GM21367 (cell line): ENCODE data around the gene ALDH3A1.
"Not testable (repeated sequence)": the region's sequence is repeated elsewhere in the genome, so short reads cannot be mapped to it uniquely, and the experiment has no call there.

Experiments used
- ATAC-seq: cut with Tn5 transposase; IDR thresholded peaks from one replicate; pipeline ENCODE4 v1.9.1; 2021; ENCODE audit not compliant: unreplicated experiment

Gene ALDH3A1

DNA sequence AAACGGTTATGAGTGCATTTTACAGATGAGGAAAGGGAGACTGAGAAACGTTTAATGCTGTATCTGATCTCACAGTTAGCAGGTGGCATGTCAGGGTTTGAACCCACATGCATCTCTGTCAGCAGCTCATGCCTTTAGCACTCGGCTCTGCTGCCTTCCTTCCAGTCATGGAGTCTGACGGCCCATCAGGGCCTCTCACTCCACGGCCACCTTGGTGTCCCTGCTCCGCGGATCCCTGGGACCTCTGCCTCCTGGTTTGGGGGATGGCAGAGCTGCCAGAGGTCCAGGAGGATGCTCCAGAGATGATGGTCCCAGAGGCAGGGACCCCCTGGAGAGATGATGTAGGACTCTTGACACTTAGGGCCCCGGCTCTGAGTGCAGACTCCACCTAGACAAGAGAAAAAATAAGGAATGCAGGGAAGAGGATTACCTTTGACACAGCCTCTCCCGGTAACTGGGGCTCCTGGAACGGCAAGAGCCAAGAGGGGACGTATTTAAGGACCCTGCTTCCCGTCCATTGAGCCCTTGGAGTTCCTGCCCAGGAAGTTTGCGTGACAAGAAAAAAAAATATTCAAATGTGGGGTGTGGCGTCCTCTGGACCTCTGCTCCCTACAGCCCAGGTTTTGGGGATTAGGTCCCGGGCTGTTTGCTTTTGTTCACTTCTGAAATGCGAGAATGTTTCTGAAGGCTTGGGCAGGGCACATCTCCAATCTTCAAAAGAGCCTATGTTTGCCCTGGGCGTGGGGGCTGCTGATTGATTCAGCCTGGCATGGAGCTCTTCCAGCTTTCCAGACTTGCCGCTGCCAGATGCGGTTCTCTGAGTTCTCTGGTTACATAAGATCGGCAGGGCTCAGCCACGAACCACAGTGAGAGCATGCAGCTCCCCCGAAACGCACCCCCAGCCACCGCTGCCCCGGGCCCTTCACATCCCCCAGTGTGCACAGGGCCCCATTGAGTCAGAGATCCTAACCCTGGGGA lies at the start of gene ALDH3A1:
Gene ALDH3A1 (minus strand): TSS at position 470 of the 978 bp plus-strand sequence. CDS start 3,169 bp downstream, outside the sequence.
- ATAC-seq = no peak

DNA sequence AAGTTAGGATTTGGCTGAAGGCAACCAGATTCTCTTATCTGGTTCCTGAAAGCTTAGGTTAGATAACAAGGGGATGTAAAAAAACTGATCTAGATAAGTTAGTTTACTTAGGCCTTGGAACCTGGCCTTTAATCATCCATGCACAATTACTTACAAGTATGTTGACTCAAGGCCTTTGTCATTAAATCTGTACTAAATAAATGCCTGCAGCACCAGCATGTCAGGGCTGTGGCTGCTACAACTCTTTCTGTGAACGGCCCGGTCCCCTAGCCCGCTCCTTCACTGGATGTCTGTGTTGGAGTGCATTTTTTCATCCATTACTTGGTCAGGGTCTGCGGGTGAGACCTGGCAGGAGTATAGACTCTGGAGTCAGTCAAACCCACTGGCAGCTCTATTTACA lies 48.4 kb upstream of the ALDH3A1 start:
- no peak for ATAC-seq

DNA sequence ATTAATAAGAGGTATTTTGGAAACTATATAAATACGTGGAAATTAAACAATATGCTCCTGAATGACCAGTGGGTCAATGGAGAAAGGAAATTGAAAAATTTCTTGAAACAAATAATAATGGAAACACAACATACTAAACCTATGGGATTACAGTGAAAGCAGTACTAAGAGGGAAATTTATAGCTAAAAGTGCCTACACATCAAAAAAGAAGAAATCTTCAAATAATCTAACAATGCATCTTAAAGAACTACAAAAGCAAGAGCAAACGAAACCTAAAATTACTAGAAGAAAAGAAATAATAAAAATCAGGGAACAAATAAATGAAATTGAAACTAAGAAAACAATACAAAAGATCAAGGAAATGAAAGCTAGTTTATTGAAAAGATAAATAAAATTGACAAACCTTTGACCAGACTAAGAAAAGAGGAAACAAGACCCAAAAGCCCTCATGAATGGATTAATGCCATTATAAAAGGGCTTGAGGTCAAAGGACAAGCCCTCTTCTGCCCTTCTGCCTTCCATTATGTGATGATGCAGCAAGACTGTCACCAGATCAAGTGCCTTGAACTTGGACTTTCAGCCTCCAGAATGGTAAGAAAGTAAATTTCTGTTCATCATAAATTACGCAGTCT lies 43.9 kb upstream of the ALDH3A1 start:
- no peak for ATAC-seq

DNA sequence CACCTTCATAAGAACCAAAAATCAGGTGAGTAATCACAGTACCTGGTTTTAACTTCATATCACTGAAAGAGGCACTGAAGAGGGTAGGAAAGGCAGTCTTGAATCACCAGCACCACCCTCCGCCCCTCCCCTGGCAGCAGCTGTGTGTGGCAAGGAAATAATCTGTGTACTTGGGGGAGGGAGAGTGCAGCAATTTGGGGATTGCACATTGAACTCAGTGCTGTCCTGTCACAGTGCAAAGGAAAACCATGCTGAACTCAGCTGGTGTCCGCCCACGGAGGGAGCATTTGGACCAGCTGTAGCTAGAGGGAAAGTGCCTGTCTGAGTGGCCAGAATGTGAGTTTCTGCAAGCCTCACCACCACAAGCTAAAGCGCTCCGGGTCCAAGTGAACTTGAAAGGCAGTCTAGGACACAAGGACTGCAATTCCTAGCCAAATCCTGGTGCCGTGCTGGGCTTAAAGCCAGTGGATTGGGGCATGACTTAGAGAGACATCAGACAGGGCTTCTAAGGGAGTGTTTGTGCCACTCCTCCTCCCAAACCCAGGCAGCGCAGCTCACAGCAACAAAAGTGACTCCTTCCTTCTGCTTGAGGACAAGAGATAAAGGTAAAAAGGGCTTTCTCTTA lies 39.7 kb upstream of the ALDH3A1 start:
- no peak for ATAC-seq

DNA sequence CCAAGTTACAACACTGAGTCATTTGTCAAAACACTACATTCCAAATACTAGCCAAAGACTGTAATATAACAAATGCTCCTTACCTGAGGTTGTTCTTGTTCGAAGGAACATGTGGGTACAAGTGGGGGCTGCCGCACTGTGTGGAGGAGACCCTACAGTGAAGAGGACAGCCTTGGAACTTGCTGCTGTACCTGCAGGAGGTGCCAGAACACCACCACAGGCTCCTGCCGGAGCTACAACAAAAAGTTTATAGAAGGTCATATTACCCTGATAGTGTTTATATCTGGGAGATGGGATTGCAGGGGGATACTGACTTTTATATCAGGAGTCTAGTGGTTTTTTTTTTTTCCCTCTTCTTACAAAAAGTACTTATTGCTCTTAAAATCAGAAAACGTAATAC lies 37.8 kb upstream of the ALDH3A1 start:
- ATAC-seq = no peak

DNA sequence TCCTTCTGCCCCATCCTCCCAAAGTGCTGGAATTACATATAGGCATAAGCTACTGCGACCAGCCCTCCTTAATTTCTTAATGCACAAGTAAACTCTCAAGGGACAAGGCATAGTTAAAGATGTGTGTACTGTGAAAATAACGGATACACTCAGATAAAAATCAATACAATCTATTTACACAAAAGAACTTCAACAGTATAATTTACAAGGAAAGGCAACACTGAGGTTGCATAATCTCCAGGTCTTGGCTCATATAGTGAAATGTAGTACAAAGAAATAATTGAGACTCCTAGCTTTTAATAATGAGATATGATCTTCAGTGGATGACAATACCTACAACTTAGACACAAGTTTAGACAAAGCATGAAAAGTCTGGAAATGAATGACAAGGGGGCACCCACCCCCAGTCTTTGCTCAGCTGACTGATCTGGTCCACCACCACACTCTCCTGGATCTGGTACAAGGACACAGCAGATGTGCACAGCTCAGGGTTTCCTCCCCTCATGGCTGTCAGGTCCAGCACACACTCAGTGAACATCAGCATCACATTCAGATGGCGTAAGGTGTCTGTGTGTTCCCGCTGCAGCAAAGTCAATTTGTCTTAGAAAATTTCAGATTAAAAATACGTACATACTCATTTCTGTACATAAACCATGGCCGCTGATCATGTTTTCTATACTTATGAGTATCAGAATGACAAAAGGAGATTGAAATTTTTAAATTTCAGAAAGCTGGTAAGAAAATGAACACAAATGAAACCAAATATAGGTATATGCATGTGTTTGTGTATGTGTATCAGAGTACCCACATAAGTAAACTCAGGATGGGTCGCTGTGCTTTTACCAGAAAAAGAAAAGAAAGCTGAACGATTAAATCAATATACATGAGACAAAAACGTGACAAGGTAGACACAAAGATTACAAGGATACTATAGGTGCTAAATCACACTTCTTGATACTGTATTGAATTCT lies 33.7 kb upstream of the ALDH3A1 start:
- no peak for ATAC-seq

DNA sequence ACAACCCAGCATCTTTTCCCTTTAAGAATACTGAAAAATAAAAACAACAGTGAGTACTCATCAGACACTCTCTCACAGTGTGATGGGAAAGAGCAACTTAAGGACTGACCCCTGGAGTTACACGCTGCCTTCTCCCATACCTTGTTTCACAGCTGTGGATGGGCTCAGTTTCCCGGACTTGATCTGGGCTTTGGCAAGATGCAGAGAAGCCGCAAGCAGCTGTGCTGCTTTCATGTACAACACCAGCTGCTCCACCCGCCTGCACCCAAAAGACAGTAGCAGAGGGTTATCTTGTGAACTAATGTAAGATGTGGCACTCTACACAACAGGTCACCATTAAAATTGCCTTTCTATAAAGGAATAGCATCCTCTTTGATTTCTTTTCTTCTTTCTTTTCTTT lies 32.7 kb upstream of the ALDH3A1 start:
- ATAC-seq = no peak

DNA sequence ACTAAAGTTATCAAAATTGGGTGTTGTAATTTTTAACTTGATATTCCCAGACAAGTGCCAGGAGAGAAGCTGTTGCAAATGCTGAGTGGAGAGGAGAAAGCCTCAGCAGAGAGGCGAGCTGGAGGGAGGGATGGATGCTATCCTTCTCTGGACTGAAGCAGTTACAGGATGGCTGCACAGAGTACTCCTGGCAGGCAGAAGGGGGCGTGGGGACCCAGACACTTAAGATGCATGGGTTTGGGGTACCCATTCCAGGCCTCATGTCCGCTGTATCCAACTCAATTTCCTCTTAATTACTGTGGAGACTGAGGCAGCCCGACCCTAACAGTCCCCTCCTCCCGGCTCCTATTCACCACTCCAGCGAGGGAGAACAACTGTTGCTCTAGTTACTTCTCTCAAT lies 25.4 kb upstream of the ALDH3A1 start:
- ATAC-seq = no peak

DNA sequence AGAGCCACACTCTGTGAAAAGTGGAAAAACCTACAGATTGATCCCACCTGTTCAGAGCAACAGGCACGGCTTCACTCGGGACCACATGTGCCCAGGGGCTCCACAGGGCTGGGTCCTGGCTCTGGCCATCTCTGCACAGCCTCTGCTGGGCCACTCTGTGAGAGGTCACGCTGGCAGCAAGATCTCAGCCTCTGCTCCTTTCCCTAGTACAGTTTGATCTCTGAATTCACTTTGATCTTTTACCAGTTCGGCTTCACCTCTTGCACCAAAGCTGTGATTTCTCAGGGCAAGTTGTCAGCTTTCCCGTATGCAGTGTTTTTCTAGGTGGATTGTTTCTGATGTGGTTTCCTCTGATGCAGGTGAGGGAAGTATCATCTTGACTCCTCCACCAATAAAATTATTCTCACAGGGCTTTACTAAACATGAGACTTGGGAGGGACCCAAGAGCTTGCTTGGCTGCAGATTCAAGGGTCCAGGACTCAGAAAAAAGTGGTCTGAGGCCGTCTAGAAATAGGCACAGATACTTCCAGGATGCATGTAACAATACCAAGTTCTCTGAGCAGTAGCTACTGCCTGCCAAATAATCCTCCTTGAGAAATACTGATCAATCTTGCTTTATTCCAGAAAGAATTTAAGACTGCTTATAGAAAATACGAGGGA lies 24.0 kb upstream of the ALDH3A1 start:
- ATAC-seq = no peak

DNA sequence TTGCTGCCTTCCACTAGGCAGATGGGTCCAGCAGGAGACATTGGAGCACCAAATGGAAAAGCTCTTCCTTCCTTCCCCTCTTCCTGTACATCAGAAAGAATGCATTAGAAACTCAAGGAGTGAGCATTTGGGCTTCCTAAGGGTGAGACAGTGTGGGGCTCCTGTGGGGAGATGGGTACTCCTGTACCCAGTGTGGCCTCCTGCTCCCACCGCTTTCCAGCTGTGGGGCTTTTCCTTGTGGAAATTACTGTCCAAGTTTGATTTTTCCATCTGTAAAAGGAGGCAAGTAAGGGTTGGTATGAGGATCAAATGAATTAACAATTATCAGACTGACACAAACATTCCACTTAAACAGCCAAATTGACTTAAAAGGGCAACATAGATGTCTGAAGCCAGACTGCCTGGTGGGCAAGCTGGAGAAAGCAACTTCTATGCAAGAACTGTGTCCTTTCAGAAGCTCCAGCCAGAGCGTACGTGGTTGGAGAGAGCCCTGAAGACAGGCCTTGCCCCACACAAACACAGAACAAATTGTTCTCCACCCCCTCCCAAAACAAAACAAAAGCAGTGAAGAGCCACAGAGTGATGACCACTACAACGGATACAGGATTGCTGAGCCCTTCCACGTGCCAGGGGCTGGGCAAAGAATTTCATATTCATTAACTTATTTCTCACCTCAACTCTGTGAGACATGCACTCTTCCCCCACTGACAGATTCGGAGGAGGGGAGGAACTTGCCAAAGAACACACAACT lies 23.1 kb upstream of the ALDH3A1 start:
- ATAC-seq = no peak

DNA sequence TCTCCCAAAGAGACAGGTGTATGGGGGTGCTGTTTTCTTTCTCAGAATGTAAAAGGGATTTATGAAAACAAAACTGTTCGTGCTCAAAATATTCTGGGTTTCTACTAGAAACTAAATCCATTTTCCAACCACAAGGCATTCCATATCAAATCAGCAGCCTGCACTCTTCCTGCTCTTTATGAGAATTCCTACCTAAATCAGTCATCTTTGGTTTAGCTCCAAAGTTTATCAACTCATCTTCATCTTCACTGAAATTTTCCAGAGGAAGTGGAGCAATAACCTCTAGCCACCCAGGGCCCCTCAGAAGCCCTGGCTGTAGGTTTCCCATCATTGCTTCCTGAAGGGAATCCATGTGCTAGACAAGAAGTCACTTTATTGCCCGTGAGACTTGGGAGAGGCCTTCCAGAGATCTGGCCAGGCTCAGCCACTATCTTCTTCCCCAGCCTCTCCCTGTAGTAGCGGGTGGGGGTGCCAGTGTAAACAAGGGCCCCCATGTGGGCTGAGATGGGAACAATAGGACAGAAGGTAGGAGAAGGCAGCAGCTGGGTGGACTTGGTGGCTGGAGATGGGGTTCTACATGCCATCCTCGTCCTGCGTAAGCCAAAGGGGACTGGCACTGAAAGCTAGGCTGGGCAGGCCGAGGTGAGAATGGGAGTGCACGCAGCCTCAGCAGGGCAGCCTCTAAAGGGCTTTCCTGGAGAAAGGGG lies 22.0 kb upstream of the ALDH3A1 start:
- ATAC-seq = no peak

DNA sequence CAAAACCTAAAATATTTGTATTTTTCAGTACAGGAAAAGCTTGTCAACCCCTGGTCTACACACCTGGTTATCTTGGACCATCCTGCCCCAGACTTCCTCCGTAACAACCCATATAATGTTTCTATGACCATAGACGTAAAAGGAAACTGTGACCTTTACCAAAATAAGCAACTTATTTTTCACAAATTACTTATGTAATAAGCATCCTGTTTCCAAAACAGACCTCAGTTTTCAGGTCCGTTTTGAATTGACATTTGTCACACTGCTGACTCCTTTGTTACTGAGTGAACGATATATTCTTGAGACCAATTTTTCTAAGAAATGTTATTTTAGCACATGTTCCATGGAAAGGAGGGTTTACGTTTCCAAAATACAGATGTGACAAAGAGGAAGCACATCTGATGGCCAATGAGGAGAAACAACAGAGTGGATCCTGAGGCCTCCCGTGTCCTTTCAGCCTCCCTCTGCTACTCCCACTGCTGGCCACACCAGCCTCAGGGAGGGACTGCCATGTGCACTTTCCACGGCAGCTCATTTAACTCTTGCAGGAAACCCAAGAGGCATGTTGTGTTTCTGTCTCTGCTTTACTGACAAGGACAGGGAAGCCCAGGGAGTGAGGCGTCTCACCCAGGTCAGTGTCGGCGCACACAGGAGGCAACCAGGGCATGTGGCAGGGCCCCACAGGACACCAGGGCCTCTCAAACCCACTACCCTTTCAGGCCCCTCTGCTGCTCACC lies 20.1 kb upstream of the ALDH3A1 start:
- ATAC-seq = no peak

DNA sequence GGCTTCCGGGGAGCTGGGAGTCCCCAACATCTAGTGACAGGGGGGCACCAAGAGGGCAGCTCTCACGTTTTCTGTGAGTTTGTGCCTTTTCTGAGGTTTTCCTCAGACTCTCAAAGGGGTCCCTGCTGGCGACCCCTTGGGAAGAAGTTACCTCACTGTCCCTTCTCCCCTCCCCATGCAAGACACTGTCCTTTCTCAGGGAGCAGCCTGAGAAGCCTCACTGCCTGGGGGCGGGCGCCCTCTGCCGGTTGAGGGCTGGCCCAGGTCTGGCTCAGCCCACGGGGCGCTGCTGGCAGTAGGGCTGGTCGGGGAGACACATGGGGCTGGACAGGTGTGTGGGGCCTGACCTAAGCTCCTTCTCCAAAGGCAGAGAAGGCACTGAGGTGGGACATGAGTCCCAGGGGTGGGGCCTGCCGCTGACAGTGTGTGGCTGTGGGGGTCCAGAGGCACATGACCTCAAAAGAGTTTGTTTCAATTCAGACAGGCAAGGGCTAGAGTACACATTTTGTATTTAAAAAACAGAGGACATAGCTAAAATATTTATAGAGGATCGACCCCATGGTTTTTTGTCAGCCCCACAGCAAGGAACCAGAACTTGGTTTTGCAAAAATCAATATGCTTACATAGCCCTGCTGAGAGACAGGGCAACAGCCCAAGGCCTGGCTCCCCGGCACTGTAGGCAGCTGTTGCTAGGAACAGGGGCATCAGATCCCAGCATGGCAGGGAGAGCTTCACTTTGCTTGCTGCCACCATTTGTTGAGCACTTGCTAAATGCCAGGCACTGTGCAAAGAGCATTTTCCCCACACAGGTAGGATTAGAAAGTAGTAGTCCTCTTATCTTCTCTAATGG lies 18.5 kb upstream of the ALDH3A1 start:
- no peak for ATAC-seq

DNA sequence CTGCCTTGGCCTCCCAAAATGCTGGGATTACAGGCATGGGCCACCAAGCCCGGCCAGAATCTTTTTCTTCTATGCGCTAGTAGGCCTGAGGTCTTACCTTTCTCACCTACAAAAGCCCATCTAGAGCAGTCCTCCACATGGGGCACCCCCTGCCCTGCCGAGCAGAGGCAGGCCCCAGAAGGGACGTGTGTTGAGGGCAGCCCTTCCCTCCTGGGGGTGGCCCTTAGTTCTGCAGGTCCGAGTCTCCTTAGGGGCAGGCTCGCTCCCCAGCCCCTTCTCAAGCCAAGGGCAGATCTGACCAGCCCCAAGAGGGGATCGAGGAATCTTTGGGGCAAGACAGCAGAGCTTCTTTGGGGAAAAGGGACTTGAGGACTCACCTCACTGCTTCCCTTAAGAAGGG lies 17.9 kb upstream of the ALDH3A1 start:
- no peak for ATAC-seq

DNA sequence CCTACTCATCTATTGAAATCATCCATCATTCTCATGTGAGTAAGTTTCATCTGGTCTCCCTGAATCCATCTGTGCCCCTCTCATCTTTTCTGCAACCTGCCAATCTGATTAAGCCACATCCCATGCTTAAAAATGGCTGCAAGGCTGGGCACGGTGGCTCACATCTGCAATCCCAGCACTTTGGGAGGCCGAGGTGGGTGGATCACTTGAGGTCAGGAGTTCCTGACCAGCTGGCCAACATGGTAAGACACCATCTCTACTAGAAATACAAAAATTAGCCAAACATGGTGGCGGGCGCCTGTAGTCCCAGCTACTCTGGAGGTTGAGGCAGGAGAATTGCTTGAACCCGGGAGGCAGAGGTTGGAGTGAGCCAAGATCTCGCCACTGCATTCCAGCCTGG lies 15.9 kb upstream of the ALDH3A1 start:
- not testable (repeated sequence) for ATAC-seq

DNA sequence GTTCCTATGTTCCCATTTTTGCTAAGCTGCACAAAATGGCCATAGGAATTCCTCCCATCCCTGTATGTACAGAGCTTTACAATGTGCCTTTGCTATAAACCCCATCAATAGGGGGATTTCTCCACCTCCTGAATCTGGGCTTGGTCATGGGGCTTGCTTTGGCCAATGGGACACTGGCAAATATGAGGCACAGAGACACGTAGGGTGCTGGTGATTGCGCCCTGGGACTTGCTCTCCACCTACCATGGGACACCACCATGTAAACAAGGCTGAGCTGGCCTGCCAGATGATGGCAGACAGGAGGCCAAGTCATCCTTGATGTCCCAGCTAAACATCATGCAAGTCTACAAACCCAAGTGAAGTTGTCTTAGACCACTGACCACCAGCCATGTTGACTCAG lies 15.3 kb upstream of the ALDH3A1 start:
- no peak for ATAC-seq

DNA sequence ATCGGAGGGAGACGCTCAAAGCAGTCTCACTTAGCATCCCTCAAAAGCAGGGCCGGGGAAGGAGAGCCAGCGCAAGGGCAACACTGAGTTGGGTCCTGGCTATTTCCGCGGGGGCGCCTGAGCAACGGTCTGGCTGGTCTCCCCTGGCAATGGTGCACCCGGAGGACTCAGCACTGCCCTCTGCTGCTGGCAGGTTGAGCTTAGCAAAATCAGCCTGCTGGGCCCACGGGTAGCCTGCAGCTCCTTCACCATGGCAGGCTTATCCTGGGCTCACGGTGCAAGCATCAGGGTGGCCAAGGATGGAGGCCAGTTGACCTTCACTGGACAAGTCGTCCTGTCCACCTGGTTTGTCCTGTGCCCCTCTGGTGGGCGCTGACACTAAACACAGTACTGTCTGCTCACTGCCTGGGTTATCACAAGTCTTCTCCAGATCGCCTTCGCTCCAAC lies 14.4 kb upstream of the ALDH3A1 start:
- no peak for ATAC-seq
